ENCODE measurements around the gene PSEN1. TPM values are rescaled to one million over a fixed set of nuclear protein-coding genes. Genes with fewer than 3 reads are reported as not detected.

PSEN1 gene
- total RNA-seq, 4 donors from 2014 or later: 39.6 to 77.6 (median 47.4) TPM

DNA sequence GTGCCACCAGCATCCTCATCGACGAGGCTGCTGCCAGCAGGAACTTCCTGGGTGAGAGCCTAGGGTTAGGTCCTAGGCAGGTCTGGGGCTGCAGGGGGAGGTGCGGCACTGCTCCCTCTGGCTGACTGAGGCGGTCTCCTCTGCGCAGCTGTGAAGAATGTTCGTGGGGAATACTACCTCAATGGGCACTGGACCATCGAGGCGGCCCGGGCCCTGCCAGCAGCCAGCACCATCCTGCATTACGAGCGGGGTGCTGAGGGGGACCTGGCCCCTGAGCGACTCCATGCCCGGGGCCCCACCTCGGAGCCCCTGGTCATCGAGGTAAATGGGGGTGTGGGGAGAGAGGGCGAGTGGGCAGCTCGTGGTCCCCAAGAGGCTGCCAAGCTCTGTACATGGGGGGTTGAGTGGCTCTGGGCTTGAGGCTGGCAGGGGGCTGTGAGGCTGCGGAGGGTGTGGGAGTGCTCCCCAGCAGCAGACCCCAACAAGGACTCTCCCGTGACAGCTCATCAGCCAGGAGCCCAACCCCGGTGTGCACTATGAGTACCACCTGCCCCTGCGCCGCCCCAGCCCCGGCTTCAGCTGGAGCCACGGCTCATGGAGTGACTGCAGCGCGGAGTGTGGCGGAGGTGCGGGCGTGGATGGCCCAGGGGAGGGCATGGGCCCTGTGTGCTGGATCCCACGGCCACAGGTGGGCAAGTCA lies 115.4 kb downstream of the PSEN1 start:
- WGBS, 2 donors: 92 to 94% methylated on average over 20 to 30 of the region's 30 CpGs
- no peak overlapping the region for H3K4me3 ChIP-seq
- no peak for TF ChIP-seq POLR2A (IDR thresholded peaks at IDR 0.05)
- no peak for TF ChIP-seq EP300 (IDR thresholded peaks at IDR 0.05)
- TF ChIP-seq, protein P1, sequence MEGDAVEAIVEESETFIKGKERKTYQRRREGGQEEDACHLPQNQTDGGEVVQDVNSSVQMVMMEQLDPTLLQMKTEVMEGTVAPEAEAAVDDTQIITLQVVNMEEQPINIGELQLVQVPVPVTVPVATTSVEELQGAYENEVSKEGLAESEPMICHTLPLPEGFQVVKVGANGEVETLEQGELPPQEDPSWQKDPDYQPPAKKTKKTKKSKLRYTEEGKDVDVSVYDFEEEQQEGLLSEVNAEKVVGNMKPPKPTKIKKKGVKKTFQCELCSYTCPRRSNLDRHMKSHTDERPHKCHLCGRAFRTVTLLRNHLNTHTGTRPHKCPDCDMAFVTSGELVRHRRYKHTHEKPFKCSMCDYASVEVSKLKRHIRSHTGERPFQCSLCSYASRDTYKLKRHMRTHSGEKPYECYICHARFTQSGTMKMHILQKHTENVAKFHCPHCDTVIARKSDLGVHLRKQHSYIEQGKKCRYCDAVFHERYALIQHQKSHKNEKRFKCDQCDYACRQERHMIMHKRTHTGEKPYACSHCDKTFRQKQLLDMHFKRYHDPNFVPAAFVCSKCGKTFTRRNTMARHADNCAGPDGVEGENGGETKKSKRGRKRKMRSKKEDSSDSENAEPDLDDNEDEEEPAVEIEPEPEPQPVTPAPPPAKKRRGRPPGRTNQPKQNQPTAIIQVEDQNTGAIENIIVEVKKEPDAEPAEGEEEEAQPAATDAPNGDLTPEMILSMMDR (IDR thresholded peaks at IDR 0.05): no peak
- H3K27me3 ChIP-seq: no peaks in the 10 kb centered on the region
- no peak overlapping the region for H3K27ac ChIP-seq
- peaks cover 0 to 7% (median 2%) of the 10 kb centered on the region in 4 donors for H3K4me1 ChIP-seq
- no peak for DNase-seq (ENCODE audit: low spot score in 2 of 2)
- no peaks in the 10 kb centered on the region for H3K9me3 ChIP-seq
- H3K36me3 ChIP-seq: peaks cover 0 to 64% (median 0%) of the 10 kb centered on the region in 3 donors

DNA sequence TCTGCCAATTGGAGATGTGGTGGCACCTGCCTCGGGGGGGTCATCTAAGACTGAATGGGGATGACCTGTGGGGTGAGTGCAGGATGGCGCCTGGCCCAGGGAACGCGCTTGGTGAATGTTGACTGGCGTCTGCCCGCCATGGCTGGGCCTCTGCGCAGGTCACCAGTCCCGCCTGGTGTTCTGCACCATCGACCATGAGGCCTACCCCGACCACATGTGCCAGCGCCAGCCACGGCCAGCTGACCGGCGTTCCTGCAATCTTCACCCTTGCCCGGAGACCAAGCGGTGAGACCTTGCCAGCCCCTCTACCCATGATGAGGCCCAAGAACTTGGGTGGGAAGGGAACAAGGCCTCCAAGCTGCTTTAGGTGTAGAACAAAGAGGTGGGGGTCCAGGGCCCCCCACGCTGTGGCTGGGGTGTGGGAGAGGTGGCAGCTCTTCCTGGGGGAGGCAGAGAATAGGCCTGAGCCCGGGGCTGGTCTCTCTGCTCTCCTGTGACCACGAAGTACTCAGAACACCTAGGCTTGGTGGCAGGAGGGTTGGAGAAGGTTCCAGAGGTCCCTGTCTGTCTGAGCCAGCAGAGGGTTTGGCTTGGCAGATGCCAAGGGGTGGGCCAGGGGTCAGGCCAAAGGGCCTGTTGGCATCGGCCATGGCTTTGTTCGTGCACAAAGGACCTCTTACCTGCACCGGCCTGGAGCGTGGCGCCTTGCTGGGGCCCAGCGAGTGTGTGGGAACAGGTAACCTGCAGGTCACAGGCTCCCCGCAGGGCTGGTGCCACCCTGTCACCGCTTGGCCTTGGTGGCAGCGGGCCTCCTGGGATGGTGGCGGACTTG lies 116.4 kb downstream of the PSEN1 start:
- Histone ChIP-seq H3K27me3 (no peaks in the 10 kb centered on the region), H3K36me3 (peaks cover 0 to 64% (median 0%) of the 10 kb centered on the region in 3 donors), H3K4me1 (no peaks in the 10 kb centered on the region), H3K27ac (no peak overlapping the region), H3K9me3 (no peaks in the 10 kb centered on the region), H3K4me3 (no peak overlapping the region)
- TF ChIP-seq POLR2A (IDR thresholded peaks at IDR 0.05): no peak
- 91 to 92% methylated on average over 19 to 29 of the region's 29 CpGs for WGBS, 2 donors
- no peak for DNase-seq (ENCODE audit: low spot score in 2 of 2)

GRCh38 chr14:73253323-73253610 lies 117.0 kb downstream of the PSEN1 start:
- WGBS, 2 donors: 90 to 92% methylated on average over 10 of the region's 10 CpGs
- TF ChIP-seq EP300 (IDR thresholded peaks at IDR 0.05): no peak
- TF ChIP-seq, protein P1 (IDR thresholded peaks at IDR 0.05): no peak
- TF ChIP-seq POLR2A (IDR thresholded peaks at IDR 0.05): no peak
- Histone ChIP-seq H3K4me3 (no peak overlapping the region), H3K4me1 (no peaks in the 10 kb centered on the region), H3K27me3 (no peaks in the 10 kb centered on the region), H3K36me3 (peaks cover 0 to 64% (median 0%) of the 10 kb centered on the region in 3 donors), H3K27ac (no peak overlapping the region), H3K9me3 (no peaks in the 10 kb centered on the region)
- DNase-seq (ENCODE audit: low spot score in 2 of 2): no peak

DNA sequence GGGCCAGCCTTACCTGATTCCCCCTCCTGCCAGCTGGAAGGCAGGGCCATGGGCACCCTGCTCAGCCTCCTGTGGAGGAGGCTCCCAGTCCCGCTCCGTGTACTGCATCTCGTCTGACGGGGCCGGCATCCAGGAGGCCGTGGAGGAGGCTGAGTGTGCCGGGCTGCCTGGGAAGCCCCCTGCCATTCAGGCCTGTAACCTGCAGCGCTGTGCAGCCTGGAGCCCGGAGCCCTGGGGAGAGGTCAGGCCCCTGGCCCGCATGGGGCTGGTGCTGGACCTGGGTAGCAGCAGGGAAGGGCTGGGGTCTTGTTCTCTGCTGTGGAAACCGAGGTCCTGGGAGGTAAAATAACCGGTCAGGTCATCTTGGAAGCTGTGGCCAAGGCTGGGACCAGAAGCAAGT lies 117.4 kb downstream of the PSEN1 start:
- no peaks in the 10 kb centered on the region for H3K9me3 ChIP-seq
- no peaks in the 10 kb centered on the region for H3K27me3 ChIP-seq
- H3K36me3 ChIP-seq: peaks cover 0 to 66% (median 0%) of the 10 kb centered on the region in 3 donors
- TF ChIP-seq EP300 (IDR thresholded peaks at IDR 0.05) (no peak), POLR2A (IDR thresholded peaks at IDR 0.05) (no peak)
- TF ChIP-seq, protein P1 (IDR thresholded peaks at IDR 0.05): no peak
- 85 to 89% methylated on average over 7 to 12 of the region's 12 CpGs for WGBS, 2 donors
- H3K4me3 ChIP-seq: no peak overlapping the region
- DNase-seq (ENCODE audit: low spot score in 2 of 2): no peak
- no peaks in the 10 kb centered on the region for H3K4me1 ChIP-seq
- H3K27ac ChIP-seq: no peak overlapping the region

DNA sequence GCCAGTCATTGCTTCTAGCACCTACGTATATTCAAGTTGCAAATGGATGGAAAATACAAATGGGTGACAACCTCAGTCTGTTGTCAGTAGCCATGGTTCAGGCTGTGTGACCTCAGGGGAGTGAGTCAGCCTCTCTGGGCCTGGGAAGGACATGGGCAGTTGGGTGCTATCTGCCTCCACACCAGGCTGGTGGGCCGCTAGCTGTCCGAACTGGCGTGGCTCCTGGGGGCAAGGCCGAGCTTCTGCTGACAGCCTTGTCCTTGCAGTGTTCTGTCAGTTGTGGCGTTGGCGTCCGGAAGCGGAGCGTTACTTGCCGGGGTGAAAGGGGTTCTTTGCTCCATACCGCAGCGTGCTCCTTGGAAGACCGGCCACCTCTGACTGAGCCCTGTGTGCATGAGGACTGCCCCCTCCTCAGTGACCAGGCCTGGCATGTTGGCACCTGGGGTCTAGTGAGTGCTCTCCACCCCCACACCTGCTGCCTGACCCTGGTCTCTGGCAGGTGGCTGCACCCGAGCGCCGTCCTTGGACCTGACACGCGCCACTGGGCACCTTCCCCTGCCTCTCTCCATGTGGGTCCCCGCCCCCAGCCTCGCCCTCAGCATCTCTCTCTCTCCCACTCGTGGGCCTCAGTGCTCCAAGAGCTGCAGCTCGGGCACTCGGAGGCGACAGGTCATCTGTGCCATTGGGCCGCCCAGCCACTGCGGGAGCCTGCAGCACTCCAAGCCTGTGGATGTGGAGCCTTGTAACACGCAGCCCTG lies 118.1 kb downstream of the PSEN1 start:
- Histone ChIP-seq H3K4me1 (no peaks in the 10 kb centered on the region), H3K27me3 (no peaks in the 10 kb centered on the region), H3K36me3 (peaks cover 0 to 73% (median 0%) of the 10 kb centered on the region in 3 donors), H3K4me3 (no peak overlapping the region), H3K9me3 (no peaks in the 10 kb centered on the region), H3K27ac (no peak overlapping the region)
- TF ChIP-seq EP300 (IDR thresholded peaks at IDR 0.05) (no peak), POLR2A (IDR thresholded peaks at IDR 0.05) (no peak)
- TF ChIP-seq, protein P1 (IDR thresholded peaks at IDR 0.05): no peak
- 83 to 86% methylated on average over 21 to 25 of the region's 28 CpGs for WGBS, 2 donors
- DNase-seq (ENCODE audit: low spot score in 2 of 2): no peak

All from tibial nerve (tissue), 4 donors.